GM12873 (cell line): ENCODE results near the gene MYCN.

ENCODE experiments used
- TF ChIP-seq, protein P1 (sequence below): IDR thresholded peaks from 2 replicates; pipeline ENCODE4 v1.5.1; 2012; ENCODE audit warnings: low read depth, mild to moderate bottlenecking, moderate library complexity, low read length, control low read depth; ENCODE audit not compliant: insufficient read depth; ENCODE audit errors: missing control alignments

MYCN gene

DNA sequence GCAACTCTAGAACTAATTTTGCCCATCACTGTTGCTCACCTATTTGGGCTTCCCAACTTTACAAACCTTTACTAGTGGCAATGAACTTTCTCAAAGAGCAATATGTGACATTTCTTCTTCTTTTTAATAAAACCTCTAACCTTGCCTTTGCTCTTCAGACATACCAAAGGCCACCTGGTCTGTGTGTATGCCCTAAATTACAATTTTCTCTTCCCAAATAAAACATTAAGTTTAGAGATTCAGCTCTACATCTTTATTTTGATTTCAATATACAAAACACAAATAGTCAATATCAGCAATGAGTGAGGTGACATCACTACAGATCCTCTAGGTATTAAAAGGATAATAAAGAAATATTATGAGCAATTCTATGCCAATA lies 35.1 kb upstream of the MYCN start:
- TF ChIP-seq, protein P1, sequence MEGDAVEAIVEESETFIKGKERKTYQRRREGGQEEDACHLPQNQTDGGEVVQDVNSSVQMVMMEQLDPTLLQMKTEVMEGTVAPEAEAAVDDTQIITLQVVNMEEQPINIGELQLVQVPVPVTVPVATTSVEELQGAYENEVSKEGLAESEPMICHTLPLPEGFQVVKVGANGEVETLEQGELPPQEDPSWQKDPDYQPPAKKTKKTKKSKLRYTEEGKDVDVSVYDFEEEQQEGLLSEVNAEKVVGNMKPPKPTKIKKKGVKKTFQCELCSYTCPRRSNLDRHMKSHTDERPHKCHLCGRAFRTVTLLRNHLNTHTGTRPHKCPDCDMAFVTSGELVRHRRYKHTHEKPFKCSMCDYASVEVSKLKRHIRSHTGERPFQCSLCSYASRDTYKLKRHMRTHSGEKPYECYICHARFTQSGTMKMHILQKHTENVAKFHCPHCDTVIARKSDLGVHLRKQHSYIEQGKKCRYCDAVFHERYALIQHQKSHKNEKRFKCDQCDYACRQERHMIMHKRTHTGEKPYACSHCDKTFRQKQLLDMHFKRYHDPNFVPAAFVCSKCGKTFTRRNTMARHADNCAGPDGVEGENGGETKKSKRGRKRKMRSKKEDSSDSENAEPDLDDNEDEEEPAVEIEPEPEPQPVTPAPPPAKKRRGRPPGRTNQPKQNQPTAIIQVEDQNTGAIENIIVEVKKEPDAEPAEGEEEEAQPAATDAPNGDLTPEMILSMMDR: no peak

DNA sequence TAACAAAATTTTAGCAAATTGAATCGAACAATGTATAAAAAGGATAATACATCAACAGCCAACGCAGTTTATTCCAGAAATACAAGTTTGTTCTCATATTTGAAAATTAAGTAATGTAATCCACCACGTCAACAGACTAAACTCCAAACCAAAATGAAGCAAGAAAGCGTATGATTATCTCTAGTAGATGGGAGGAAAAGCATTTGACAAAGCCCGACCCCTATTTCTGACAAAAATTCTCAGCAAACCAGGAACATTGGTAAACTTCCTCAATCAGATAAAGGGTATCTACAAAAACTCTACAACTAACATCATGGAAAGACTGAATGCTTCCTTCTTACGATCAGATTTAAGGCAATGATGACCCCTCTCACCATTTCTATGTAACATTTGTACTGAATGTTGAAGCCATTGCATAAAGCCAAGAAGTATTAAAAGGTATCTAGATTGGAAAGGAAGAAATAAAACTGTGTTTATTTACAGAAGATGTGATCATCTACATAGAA lies 34.3 kb upstream of the MYCN start:
- TF ChIP-seq, protein P1: no peak

GRCh38 chr2:15906778-15907177 lies 33.6 kb upstream of the MYCN start:
- TF ChIP-seq, protein P1: no peak

- TF ChIP-seq, protein P1: no peak
Measured at GRCh38 chr2:15907461-15908324, 32.7 kb upstream of the MYCN start.

DNA sequence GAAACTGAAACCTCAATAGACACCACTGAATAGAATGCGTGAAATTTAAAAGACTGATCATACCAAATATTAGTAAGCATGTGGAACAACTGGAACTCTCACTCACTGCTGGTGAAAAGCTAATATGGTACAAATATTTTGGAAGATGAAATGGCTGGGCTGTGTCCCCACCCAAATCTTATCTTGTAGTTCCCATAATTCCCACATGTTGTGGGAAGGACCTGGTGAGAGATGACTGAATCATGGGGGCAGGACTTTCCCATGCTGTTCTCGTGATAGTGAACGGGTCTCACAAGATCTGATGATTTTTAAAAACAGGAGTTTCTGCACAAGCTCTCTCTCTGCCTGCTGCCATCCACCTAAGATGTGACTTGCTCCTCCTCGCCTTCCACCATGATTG lies 32.0 kb upstream of the MYCN start:
- TF ChIP-seq, protein P1: no peak

DNA sequence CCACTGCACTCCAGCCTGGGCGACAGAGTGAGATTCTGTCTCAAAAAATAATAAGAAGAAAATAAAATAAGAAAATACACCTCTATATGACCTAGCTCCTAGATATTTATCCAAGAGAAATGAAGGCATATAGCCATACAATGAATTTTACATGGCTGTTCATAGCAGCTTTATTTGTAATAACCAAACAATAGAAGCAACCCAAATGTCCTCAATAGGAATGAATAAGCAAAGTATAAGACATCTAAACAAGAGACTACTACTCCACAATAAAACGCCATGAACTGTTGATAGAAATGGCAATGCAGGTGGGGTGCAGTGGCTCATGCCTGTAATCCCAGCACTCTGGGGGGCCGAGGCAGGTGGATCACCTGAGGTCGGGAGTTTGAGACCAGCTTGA lies 31.2 kb upstream of the MYCN start:
- TF ChIP-seq, protein P1: no peak

DNA sequence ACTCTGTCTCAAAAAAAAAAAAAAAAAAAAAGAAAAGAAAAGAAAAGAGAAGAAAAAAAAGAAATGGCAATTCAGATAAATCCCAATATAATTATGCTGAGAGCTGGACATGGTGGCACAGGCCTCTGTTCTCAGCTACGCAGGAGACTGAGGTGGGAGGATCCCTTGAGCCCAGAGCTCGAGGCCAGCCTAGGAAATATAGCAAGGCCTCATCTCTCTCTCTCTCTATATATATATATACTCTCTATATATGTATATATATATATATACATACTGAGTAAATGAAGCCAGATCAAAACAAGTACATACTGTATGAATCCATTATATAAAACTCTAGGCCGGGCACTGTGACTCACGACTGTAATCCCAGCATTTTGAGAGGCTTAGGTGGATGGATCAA lies 30.6 kb upstream of the MYCN start:
- TF ChIP-seq, protein P1: no peak
